NOMO-1 (cell line): ENCODE data around the gene ADSS2.
A peak's percentile ranks its signal among the peaks of the same experiment; 100 is the strongest.
"Not testable (repeated sequence)": the region's sequence is repeated elsewhere in the genome, so short reads cannot be mapped to it uniquely, and the experiment has no call there.

Experiments used
- DNase-seq, 2 experiments: peaks; one replicate each; lab custom pipeline; 2025; ENCODE audit not compliant: unreplicated experiment in 2 of 2; lab: John Stamatoyannopoulos, UW

Gene ADSS2

DNA sequence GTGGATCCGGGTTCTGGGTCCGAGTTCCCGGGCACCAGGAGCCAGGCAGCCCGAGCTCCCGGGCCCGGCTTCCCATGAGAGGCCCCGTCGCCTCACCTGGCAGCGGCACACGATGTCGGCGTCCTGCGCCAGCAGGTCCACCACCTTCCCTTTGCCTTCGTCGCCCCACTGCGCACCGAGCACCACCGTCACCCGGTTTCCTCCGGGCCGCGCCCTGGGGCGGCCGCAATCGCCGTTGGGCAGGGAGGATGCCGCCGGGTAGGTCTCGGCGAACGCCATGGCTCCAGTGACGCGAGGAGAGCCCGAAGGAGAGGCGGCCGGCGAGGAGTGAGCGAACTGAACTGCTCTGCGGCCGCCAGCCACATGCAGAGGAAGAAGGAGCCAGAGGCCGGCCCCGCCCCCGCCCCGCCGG lies at the start of gene ADSS2:
Gene ADSS2, minus strand, starts transcription at position 371 of the 412 bp plus-strand sequence. Its CDS starts 92 bp downstream, at position 279.
- no peak for DNase-seq

GRCh38 chr1:244500515-244500914 lies 48.8 kb upstream of the ADSS2 start:
- DNase-seq, result not testable (repeated sequence)

- not testable (repeated sequence) for DNase-seq
Observed at GRCh38 chr1:244499484-244499883, 47.8 kb upstream of the ADSS2 start.

- DNase-seq, result no peak
Observed at GRCh38 chr1:244497805-244498204, 46.1 kb upstream of the ADSS2 start.

GRCh38 chr1:244496186-244496585 lies 44.5 kb upstream of the ADSS2 start:
- DNase-seq, result no peak

DNA sequence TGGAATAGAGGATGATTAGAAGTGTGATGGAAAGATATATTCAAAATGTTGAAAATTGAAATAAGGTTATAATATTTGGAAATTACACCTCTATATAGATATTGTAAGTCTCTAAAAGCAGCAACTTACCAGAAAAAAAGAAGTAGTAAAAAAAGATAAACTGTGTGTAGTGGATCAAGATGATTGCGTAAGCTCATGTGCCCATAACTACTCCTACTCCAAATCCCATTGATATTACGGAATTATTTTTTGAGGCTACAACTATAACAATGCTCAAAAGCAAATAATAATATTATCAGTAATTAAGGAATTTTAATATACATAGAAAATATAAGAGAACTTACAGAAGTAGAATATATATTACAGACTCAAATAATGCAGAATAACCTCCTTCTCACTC lies 42.9 kb upstream of the ADSS2 start:
- peak in 1 of 2 experiments; percentile 2 for DNase-seq

- not testable (repeated sequence) for DNase-seq
Observed at GRCh38 chr1:244484971-244485370, 33.3 kb upstream of the ADSS2 start.

GRCh38 chr1:244473059-244473605 lies 21.4 kb upstream of the ADSS2 start:
- no peak for DNase-seq

DNA sequence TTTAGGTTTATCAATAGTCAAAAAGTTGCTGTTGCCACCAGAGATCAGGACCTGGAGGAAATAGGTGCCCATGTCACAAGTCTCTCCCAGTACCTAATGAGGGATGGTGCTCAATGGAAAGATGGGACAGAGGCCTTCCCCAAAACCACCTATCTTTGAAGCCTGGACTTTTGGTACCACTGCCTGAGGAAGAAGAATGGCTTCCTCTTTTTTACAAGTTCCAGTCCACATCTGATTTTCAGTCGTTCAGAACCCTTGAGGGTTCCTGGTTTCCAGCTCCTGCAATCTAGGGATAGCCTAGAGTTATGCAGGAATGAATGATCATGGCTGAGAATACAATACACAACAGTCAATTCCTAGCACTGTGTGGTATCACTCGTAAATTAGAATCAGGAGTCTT lies 15.0 kb upstream of the ADSS2 start:
- DNase-seq, result no peak

- DNase-seq, result peak; percentile 61 to 70
Observed at GRCh38 chr1:244461245-244462071, 9.7 kb upstream of the ADSS2 start, which contains the start of gene CATSPERE. Gene CATSPERE, plus strand, starts transcription at chr1:244461273. Its CDS starts 157 bp downstream, at chr1:244461430.

GRCh38 chr1:244460197-244460596 lies 8.5 kb upstream of the ADSS2 start:
- DNase-seq, result no peak

GRCh38 chr1:244458781-244459180 lies 7.1 kb upstream of the ADSS2 start:
- DNase-seq, result no peak

- DNase-seq, result no peak
Observed at GRCh38 chr1:244456586-244456985, 4.9 kb upstream of the ADSS2 start.

DNA sequence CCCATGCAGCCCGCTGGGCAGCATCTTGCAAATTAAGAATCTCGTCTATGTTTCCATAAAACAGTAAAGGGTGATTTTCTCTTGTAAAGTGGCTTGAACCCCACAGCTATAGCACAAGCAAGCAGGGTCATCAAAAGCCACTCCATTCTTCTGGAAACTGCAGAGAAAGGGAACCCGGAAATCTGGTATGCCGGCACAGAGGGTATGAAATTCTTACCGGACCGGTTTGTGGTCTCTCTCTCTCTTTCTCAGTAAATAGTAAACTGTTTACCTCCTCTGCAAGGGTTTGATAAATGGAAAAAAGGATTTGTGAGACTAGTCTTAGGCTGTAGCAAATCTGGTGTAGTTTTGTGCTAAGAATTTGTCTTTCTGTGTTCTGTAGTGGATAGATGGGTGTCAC lies 2.7 kb upstream of the ADSS2 start:
- no peak for DNase-seq

DNA sequence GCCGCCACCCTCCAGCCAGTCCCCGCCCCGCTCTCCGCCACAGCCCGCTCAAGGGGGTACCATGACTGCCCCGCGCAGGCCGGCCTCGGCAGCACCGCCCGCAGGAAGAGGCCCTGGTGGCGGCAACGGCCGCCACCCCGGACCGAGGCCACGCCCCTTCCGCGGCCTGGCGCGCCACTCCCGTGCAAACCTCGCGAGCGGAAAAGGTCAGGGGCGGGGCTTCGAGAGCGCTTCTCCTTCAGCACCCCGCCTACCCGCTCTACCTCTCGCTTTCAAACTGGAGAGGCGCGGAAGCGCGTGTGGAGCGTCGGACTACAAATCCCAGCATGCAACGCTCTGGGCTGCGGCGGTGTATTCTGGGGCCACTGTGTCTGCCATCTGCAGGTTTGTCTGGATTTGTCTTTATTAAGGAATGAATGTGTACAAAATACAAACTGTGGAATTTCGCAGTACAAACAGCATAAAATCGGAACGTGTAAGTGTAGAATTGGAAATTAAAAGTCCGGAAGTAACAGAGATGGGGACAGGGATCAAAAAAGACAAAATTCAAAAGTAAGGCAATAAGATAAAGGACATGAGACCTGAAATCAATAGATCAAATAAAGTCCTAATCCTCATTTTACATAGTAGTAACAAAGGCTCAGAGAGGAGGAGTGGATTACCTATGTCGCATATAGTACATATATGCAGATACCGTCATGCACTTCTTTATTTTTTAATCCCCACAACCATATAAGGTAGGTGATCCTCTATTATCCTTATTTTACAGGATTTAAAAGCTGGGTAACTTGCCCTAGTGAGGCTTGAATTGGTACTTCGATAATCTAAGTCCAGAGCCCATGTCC lies 464 bp upstream of the ADSS2 start:
- peak; percentile 99 for DNase-seq

GRCh38 chr1:244450597-244451538 lies 841 bp downstream of the ADSS2 start:
- peak; percentile 40 to 74 for DNase-seq

- no peak for DNase-seq
Observed at GRCh38 chr1:244449936-244450508, 1.7 kb downstream of the ADSS2 start.

DNA sequence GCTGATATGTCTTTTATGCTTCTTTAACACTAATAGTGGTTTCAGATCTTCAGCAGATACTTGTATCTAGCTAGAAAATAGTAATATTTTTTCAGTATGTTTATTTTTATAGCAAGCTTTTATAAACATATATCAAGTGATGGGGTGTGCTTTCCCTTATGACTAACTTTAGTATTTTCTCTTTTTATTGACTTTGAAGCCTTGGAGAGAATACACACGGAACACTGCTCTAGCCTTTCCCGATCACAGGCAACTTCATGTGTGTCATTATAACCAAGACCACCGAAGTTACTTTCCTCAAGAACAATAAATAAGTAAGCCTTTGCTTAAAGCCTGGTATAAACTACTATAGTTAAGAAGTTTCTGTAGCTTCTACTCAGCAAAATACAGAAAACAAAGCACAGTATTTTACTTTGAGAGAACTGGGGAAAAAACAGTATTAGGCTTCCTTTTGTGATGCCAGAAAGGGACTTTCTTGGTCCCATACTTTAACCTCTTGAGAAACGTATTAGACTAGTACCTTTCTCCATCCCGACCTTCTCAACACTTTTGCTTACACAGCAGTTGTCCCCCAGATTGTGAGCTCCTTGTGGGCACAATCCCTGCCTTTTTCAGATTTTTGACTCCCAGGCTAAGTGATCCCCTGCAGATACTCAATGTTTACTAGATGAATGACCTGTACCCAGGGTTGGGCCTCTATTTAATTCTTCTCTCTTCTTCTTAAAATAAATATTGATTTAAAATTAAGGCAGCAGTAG lies 3.3 kb downstream of the ADSS2 start:
- DNase-seq, result no peak

DNA sequence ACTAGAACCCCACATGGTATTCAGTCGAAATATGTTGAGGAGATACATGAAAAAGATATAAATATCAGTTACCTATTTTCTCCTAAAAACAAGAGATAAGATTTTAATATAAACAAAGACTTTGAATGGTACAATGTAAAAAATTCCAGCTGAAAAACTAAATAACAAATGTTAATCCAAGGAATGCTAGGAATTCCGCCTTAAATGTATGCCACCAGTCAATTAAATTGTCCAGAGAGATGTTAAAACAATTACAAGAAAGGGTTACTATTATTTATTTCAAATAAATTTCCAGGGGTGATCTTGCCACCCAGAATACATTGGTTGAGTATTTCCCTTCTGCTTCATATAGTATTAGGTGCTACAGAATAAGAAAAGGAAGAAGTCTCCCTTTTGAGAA lies 4.2 kb downstream of the ADSS2 start:
- no peak for DNase-seq
